Urinary bladder (tissue), 4 donors: ENCODE data around the gene MRPL19. TPM values are rescaled to one million over a fixed set of nuclear protein-coding genes. Genes with fewer than 3 reads are reported as not detected.
"Not testable (repeated sequence)": the region's sequence is repeated elsewhere in the genome, so short reads cannot be mapped to it uniquely, and the experiment has no call there.

Source experiments
- DNase-seq: peaks from one replicate; pipeline ENCODE4 v3.0.0-alpha.2; 2015; ENCODE audit errors: extremely low spot score
- H3K27ac ChIP-seq: one replicate; pipeline ENCODE4 v1.5.1; 2013; ENCODE audit warnings: low read depth, mild to moderate bottlenecking, moderate library complexity
- H3K36me3 ChIP-seq: one replicate; pipeline ENCODE4 v1.6.1; 2013; ENCODE audit warnings: mild to moderate bottlenecking, moderate library complexity; ENCODE audit not compliant: insufficient read depth
- H3K4me1 ChIP-seq: one replicate; pipeline ENCODE4 v1.6.1; 2013; ENCODE audit warnings: mild to moderate bottlenecking, moderate library complexity; ENCODE audit not compliant: insufficient read depth
- H3K4me3 ChIP-seq: one replicate; pipeline ENCODE4 v1.5.1; 2013; ENCODE audit warnings: low read depth, low read length
- WGBS: extraction: QIAGEN DNeasy Blood & Tissue Kit; methylation state at CpG from one replicate; pipeline ENCODE4 v1.1.7; 2013; 5-methylcytosine and 5-hydroxymethylcytosine counted together
- polyA plus RNA-seq: library from polyadenylated mRNA; stranded (reverse); fragments of 200-250 nt; gene quantifications from one replicate; pipeline ENCODE4 v1.2.3, GENCODE V29; 2013
- total RNA-seq: library from RNA; depleted of rRNA; stranded (reverse); fragments of >200 nt; gene quantifications from one replicate; pipeline ENCODE4 v1.2.3, GENCODE V29; 2014
- donor health status: healthy with polysubstance abuse.
- donor health status: healthy.

Gene MRPL19
- total and polyA plus RNA-seq, 2 donors: 19.3 to 51.4 TPM

DNA sequence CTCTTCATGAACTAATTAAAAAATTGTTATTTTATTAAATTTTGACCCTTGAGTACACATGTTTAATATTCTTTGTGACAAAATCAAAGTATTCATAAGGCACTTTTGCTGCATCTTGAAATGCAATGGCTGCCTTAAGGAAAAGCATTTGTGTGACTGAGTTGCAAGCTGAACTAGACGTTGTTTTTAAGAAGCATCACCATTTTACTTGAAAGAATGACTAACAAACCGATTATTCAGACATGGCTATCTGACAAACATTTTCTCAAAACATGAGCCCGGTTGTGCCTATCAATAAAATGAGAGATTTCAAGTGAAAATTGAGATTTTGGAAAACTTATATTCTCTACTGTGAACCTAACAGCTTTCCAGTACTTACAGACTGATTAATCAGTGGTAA, 61.3 kb downstream of the MRPL19 start:
- Histone ChIP-seq H3K36me3 (peaks cover 2% of the 10 kb centered on the region), H3K27ac (no peak overlapping the region), H3K4me1 (no peaks in the 10 kb centered on the region), H3K4me3 (no peak overlapping the region)
- no peak for DNase-seq
- WGBS: 78% methylated on average over 3 of the region's 3 CpGs

DNA sequence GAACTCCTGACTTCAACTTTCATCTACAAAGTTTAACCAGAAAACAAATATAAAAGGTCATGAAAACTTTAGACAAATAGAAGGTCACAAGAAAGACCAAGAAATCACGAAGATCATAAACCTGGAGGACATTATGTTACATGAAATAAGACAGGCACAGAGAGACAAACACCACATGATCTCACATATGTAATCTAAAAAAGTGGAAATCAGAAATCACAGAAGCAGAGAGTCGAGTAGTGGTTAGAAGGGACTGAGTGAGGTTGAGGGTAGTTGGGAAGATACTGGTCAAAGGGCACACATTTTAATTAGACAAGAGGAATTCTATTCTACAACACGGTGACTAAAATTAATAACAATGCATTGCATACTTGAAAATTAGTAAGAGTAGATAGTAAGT, 62.7 kb downstream of the MRPL19 start:
- WGBS: 59% methylated on average over 3 of the region's 3 CpGs
- no peaks in the 10 kb centered on the region for H3K4me1 ChIP-seq
- no peak for DNase-seq
- no peak overlapping the region for H3K4me3 ChIP-seq
- no peak overlapping the region for H3K27ac ChIP-seq
- H3K36me3 ChIP-seq: peaks cover 1% of the 10 kb centered on the region

GRCh38 chr2:75710220-75710576, 63.6 kb downstream of the MRPL19 start:
- Histone ChIP-seq H3K4me3 (peak overlapping the region; percentile 65), H3K36me3 (no peaks in the 10 kb centered on the region), H3K4me1 (no peaks in the 10 kb centered on the region), H3K27ac (peak overlapping the region; percentile 76)
- no peak for DNase-seq
- WGBS: 2% methylated on average over 12 of the region's 12 CpGs

DNA sequence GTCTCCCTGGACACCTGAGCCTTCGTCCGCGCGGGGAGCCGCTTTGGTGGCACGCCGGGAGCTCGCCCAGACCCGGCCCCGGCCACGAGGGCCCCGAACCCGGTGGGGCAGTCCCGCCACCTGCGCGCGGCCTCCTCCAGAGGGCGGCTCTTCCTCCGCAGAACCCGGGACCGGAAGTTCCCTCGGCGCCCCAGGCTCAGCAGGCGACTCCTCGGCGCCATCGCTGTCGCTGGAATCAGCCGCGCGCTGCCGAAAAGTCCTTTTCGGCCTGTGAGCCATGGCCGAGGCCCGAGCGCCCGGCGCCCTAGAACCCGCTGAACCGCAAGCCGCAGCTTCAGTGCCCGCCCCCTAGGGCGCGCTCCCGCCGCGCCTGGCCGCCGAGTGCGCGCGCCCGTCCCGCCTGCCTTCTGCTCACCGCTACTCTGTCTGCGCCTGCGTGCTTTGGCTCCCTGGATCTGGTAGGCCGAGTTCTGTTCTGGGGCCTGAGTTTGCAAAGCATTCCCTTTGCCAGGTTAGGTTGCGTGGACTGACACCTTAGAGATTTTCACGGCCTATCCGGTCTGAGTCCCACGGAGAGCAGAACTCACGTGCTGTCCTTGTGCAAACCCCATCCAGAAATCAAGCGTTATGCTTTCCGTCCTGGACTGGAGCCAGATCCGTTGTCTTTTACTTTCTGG, 64.1 kb downstream of the MRPL19 start, which contains the start of gene GCFC2:
TSS of gene GCFC2 (minus strand) at position 339 of the 677 bp plus-strand sequence. CDS start at position 279, 60 bp downstream.
- peak within 1 kb of the TSS; percentile 76 for H3K27ac ChIP-seq
- no peaks in the 10 kb centered on the region for H3K36me3 ChIP-seq
- WGBS: under 1% methylated on average over 66 of the region's 66 CpGs
- DNase-seq: peak; percentile 80
- H3K4me1 ChIP-seq: no peaks in the 10 kb centered on the region
- peak within 1 kb of the TSS; percentile 65 for H3K4me3 ChIP-seq

- DNase-seq, H3K4me3 ChIP-seq, H3K27ac ChIP-seq, H3K4me1 ChIP-seq, H3K36me3 ChIP-seq: not testable (repeated sequence)
- 98% methylated on average over 31 of the region's 31 CpGs for WGBS
These were observed 65.0 kb downstream of the MRPL19 start for GRCh38 chr2:75711590-75711989.

DNA sequence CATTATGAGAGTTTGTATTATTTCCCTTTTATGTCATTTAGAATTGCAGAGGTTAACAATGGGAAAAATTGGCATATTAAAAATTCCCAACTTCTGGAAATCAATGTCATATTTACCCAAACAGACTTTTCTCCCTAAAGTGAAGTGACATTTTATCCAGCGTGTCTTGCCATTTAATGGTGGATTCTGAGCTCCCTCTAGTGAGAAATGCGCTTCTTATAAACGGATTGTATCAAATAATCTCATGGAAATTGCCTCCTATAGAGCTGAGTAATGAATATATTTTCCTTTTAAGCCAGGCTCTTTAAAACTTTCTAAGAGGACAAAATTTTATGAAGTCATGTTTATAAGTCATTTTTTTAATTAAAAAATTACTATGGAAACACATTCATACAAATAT, 69.8 kb downstream of the MRPL19 start:
- H3K27ac ChIP-seq: no peak overlapping the region
- no peaks in the 10 kb centered on the region for H3K36me3 ChIP-seq
- DNase-seq: no peak
- 55% methylated on average over 3 of the region's 3 CpGs for WGBS
- H3K4me3 ChIP-seq: no peak overlapping the region
- H3K4me1 ChIP-seq: no peaks in the 10 kb centered on the region

DNA sequence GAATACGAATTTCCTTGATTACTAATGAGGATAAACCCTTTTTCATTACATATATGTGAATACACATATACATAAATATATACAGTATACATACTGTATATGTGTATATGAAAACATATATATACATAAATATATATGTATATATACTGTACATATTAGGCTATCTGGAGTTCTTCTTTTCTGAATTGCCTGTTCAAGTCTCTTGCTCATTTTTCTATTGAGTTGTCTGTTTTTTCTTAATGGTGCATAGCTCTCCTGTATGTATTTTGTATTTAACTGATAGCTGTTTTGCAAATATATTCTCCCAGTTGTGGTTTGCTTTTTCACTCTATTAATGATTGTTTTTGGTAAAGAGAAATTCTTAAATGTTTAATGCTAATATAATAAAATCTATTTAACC, 73.0 kb downstream of the MRPL19 start:
- DNase-seq: no peak
- Histone ChIP-seq H3K36me3 (no peaks in the 10 kb centered on the region), H3K27ac (no peak overlapping the region), H3K4me1 (no peaks in the 10 kb centered on the region), H3K4me3 (no peak overlapping the region)
- WGBS: 85% methylated on average over 1 of the region's 1 CpG

DNA sequence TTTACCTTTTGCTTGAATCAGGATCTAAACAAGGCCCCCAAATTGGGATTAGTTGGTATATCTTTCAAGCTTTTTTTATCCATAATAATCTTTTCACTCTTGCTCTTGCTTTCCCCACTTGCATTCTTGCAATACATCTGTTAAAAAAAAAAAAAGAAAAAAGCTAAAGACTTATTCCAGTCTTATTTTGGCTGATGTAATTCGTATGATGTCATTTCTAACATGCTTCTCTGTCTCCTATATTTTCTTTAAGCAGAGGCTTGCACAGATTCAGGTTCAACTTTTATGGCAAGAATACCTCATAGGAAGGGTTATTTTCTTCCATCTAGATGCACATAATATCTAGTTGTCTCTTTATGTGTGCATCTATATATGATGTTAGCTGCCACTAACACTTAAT, 73.9 kb downstream of the MRPL19 start:
- Histone ChIP-seq H3K36me3 (no peaks in the 10 kb centered on the region), H3K27ac (no peak overlapping the region), H3K4me1 (no peaks in the 10 kb centered on the region), H3K4me3 (no peak overlapping the region)
- WGBS: 80% methylated on average over 1 of the region's 1 CpG
- DNase-seq: no peak

GRCh38 chr2:75722687-75723086, 76.1 kb downstream of the MRPL19 start:
- no peak overlapping the region for H3K27ac ChIP-seq
- no peaks in the 10 kb centered on the region for H3K36me3 ChIP-seq
- no peak overlapping the region for H3K4me3 ChIP-seq
- no peak for DNase-seq
- H3K4me1 ChIP-seq: no peaks in the 10 kb centered on the region

DNA sequence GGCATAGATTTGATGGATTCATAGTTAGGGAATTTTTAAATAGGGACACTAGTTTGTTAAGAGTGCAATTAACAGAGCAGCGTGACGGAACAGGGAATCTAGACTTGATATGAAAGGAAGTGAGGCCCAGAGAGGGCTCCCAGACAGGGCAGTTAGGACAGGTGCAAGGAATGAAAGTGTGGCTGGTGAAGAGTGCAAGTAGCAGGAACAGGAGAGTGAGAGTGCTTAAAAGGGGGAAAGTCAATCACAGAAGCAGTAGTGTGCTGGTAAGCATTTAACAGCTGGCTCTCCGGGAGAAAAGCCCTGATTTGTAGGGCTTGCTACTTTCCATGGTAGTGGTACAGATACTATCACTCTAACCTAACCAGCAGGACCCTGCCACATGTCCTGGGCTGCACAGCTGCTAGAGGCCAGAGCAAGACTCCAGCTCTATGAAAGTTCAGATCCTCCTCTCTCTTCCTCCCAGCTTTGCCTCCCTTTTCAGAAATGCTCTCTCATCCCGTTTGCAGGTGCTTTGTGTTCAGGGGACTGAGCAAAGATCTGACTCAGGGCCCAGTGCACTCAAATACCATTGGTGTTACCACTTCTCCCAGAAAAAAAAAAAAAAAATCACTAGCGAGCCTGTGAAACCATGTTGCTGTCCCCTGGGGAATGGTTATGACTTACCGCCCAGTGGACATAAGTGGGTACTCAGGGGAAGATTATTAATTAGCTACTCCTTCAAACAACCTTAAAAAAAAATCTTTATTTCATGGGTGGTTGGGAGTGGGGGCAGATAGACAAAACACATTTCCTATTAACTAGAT, 82.2 kb downstream of the MRPL19 start:
- Histone ChIP-seq H3K4me1 (no peaks in the 10 kb centered on the region), H3K36me3 (no peaks in the 10 kb centered on the region), H3K27ac (no peak overlapping the region), H3K4me3 (no peak overlapping the region)
- no peak for DNase-seq
- WGBS: 73% methylated on average over 6 of the region's 6 CpGs

DNA sequence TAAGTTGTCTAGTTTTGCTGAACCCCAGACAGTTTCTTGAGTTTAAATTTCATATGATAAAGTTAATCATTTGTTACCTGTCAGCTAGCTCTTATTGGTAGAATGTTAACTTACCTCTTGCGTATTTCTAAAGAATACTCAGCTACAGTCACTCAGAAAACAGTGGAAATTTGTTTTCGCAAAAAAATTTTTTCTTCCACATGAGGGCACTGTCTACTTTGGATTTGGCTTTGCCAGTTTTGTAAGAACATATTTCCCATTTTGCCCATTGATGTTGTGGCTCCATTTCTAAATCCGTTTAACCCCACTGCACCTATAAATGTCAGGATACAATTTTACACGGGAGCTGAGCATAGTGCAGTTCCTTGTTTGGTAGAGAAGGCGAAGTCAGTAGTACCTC, 83.3 kb downstream of the MRPL19 start:
- no peaks in the 10 kb centered on the region for H3K4me1 ChIP-seq
- H3K36me3 ChIP-seq: no peaks in the 10 kb centered on the region
- H3K27ac ChIP-seq: no peak overlapping the region
- no peak for DNase-seq
- H3K4me3 ChIP-seq: no peak overlapping the region
- 36% methylated on average over 5 of the region's 5 CpGs for WGBS

- 41% methylated on average over 4 of the region's 4 CpGs for WGBS
- no peak for DNase-seq
- Histone ChIP-seq H3K4me3 (no peak overlapping the region), H3K27ac (no peak overlapping the region), H3K4me1 (no peaks in the 10 kb centered on the region), H3K36me3 (no peaks in the 10 kb centered on the region)
These were observed 89.7 kb downstream of the MRPL19 start for GRCh38 chr2:75736276-75736675.

- DNase-seq: no peak
- H3K4me1 ChIP-seq: no peaks in the 10 kb centered on the region
- H3K27ac ChIP-seq: no peak overlapping the region
- no peaks in the 10 kb centered on the region for H3K36me3 ChIP-seq
- 89% methylated on average over 1 of the region's 1 CpG for WGBS
- H3K4me3 ChIP-seq: no peak overlapping the region
These were observed 91.4 kb downstream of the MRPL19 start for GRCh38 chr2:75737961-75738360.
